Mesenchymal stem cell (in vitro differentiated cells and primary cell): ENCODE results near the gene ZNF207. TPM values are rescaled to one million over a fixed set of nuclear protein-coding genes. Genes with fewer than 3 reads are reported as not detected.

ENCODE experiments used
- DNase-seq: peaks from one replicate; pipeline ENCODE4 v3.0.0-alpha.2; 2013
- H2AFZ ChIP-seq: one replicate; pipeline ENCODE4 v1.6.1; 2013; ENCODE audit warnings: low read depth, mild to moderate bottlenecking, control low read depth, inconsistent platforms, low read length, moderate library complexity
- H2AK5ac ChIP-seq: 2 replicates; pipeline ENCODE4 v1.6.1; 2013; ENCODE audit warnings: low read length, moderate library complexity, mild to moderate bottlenecking, inconsistent platforms; ENCODE audit not compliant: severe bottlenecking
- H2BK120ac ChIP-seq: one replicate; pipeline ENCODE4 v1.6.1; 2013; ENCODE audit warnings: low read depth, mild to moderate bottlenecking, inconsistent platforms, low read length, moderate library complexity
- H2BK12ac ChIP-seq, 2 experiments: one replicate each; pipeline ENCODE4 v1.6.1; 2013; ENCODE audit warnings: inconsistent platforms in 2 of 2, low read length in 2 of 2, mild to moderate bottlenecking in 2 of 2, moderate library complexity in 2 of 2, control low read depth in 1 of 2
- H2BK15ac ChIP-seq: one replicate; pipeline ENCODE4 v1.6.1; 2013; ENCODE audit warnings: mild to moderate bottlenecking, low read depth, inconsistent platforms; ENCODE audit not compliant: poor library complexity, severe bottlenecking
- H2BK5ac ChIP-seq: 2 replicates; pipeline ENCODE4 v1.6.1; 2013; ENCODE audit warnings: low read depth, mild to moderate bottlenecking, low read length, control low read depth, inconsistent platforms; ENCODE audit not compliant: poor library complexity, severe bottlenecking
- H3K14ac ChIP-seq, 2 experiments: one replicate each; pipeline ENCODE4 v1.6.1; 2013; ENCODE audit warnings: inconsistent platforms in 2 of 2, low read length in 2 of 2, control low read depth in 1 of 2, mild to moderate bottlenecking in 1 of 2, moderate library complexity in 1 of 2
- H3K18ac ChIP-seq, 2 experiments: one replicate each; pipeline ENCODE4 v1.6.1; 2013; ENCODE audit warnings: inconsistent platforms in 2 of 2, low read length in 2 of 2, control low read depth in 1 of 2, low read depth in 1 of 2, mild to moderate bottlenecking in 1 of 2
- H3K23ac ChIP-seq, 2 experiments: one replicate each; pipeline ENCODE4 v1.6.1; 2013; ENCODE audit warnings: inconsistent platforms in 2 of 2, low read length in 2 of 2, mild to moderate bottlenecking in 2 of 2, moderate library complexity in 2 of 2, control low read depth in 1 of 2
- H3K27ac ChIP-seq: 2 replicates; pipeline ENCODE4 v1.5.1; 2013; ENCODE audit warnings: mild to moderate bottlenecking, moderate library complexity, low read length, control low read depth, inconsistent platforms; ENCODE audit not compliant: poor library complexity, severe bottlenecking
- H3K27me3 ChIP-seq, 2 experiments: 2 replicates each; pipeline versions ENCODE4 v1.6.1 to v1.7.0; 2013; ENCODE audit warnings: low read length in 2 of 2, mild to moderate bottlenecking in 2 of 2, moderate library complexity in 2 of 2, control low read depth in 1 of 2, inconsistent platforms in 1 of 2; ENCODE audit not compliant: control insufficient read depth in 1 of 2, insufficient read depth in 1 of 2
- H3K36me3 ChIP-seq, 2 experiments: 2 replicates each; pipeline versions ENCODE4 v1.6.1 to v1.7.0; 2013; ENCODE audit warnings: low read length in 2 of 2, control low read depth in 1 of 2, inconsistent platforms in 1 of 2, low read depth in 1 of 2, mild to moderate bottlenecking in 1 of 2; ENCODE audit not compliant: insufficient read depth in 2 of 2, control insufficient read depth in 1 of 2
- H3K4ac ChIP-seq, 2 experiments: one replicate each; pipeline ENCODE4 v1.6.1; 2013; ENCODE audit warnings: inconsistent platforms in 2 of 2, low read length in 2 of 2, mild to moderate bottlenecking in 2 of 2, moderate library complexity in 2 of 2, control low read depth in 1 of 2, low read depth in 1 of 2
- H3K4me1 ChIP-seq: 2 replicates; pipeline ENCODE4 v1.6.1; 2013; ENCODE audit warnings: low read depth, low read length, control low read depth; ENCODE audit not compliant: control insufficient read depth, insufficient read depth
- H3K4me2 ChIP-seq: 2 replicates; pipeline ENCODE4 v1.6.1; 2013; ENCODE audit warnings: low read length, mild to moderate bottlenecking, inconsistent platforms; ENCODE audit not compliant: poor library complexity, severe bottlenecking
- H3K4me3 ChIP-seq, 2 experiments: 2 replicates each; pipeline versions ENCODE4 v1.5.1 to v1.7.0; 2013; ENCODE audit warnings: low read length in 2 of 2, mild to moderate bottlenecking in 2 of 2, control low read depth in 1 of 2, low read depth in 1 of 2; ENCODE audit not compliant: insufficient read depth in 1 of 2
- H3K79me1 ChIP-seq: replicated peaks from 2 replicates; pipeline ENCODE4 v1.6.1; 2013; ENCODE audit warnings: mild to moderate bottlenecking, control low read depth, low read length, inconsistent platforms; ENCODE audit not compliant: poor library complexity, severe bottlenecking
- H3K9ac ChIP-seq: 2 replicates; pipeline ENCODE4 v1.7.0; 2013; ENCODE audit warnings: mild to moderate bottlenecking, low read length, moderate library complexity
- H3K9me3 ChIP-seq: 2 replicates; pipeline ENCODE4 v1.7.0; 2013; ENCODE audit warnings: mild to moderate bottlenecking, low read length; ENCODE audit not compliant: control insufficient read depth
- H4K8ac ChIP-seq: one replicate; pipeline ENCODE4 v1.6.1; 2013; ENCODE audit warnings: inconsistent platforms, mild to moderate bottlenecking, low read length, moderate library complexity
- H4K91ac ChIP-seq: one replicate; pipeline ENCODE4 v1.6.1; 2013; ENCODE audit warnings: mild to moderate bottlenecking, low read length, inconsistent platforms
- WGBS: methylation state at CpG from one replicate; pipeline ENCODE4 v1.1.7; 2013; ENCODE audit warnings: mixed read lengths; 5-methylcytosine and 5-hydroxymethylcytosine counted together
- small RNA-seq: library from polyadenylated mRNA; stranded (forward); fragments of <200 nt; extraction: miRNeasy Mini kit (QIAGEN cat#:217004); gene quantifications from one replicate; pipeline ENCODE3, GENCODE V24; 2013; ENCODE audit warnings: low read depth

The ZNF207 gene

DNA sequence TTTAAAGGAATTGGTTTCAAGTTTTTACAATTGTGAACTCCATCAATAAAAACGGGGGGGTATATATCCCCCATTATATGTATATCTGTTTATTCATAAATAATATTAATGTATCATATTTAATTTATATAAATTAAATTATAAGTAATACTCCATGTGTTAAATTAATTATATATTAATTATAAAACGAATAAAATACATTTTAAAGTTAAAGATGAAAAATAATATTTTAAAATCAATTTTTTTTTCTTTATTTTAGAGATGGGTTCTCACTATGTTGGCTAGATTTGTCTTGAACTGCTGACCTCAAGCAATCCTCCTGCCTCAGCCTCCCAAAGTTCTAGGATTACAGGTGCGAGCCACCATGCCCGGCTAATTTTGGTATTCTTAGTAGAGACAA lies 76.9 kb downstream of the ZNF207 start:
- Histone ChIP-seq H4K8ac (no peak overlapping the region), H2BK12ac (no peak overlapping the region), H2BK120ac (no peak overlapping the region), H3K36me3 (no peaks in the 10 kb centered on the region), H3K4me3 (no peak overlapping the region), H2AK5ac (no peak overlapping the region), H4K91ac (no peak overlapping the region), H3K4ac (no peak overlapping the region), H3K23ac (no peak overlapping the region), H3K79me1 (no peaks in the 10 kb centered on the region), H3K9me3 (peaks cover 5% of the 10 kb centered on the region), H3K4me2 (no peak overlapping the region), H3K9ac (no peak overlapping the region), H3K27me3 (no peaks in the 10 kb centered on the region), H3K27ac (no peak overlapping the region), H3K4me1 (no peaks in the 10 kb centered on the region), H2BK15ac (no peak overlapping the region), H3K18ac (no peak overlapping the region), H3K14ac (no peak overlapping the region), H2AFZ (no peak overlapping the region), H2BK5ac (no peak overlapping the region)
- WGBS, result 100% methylated on average over 2 of the region's 4 CpGs
- DNase-seq, result no peak

DNA sequence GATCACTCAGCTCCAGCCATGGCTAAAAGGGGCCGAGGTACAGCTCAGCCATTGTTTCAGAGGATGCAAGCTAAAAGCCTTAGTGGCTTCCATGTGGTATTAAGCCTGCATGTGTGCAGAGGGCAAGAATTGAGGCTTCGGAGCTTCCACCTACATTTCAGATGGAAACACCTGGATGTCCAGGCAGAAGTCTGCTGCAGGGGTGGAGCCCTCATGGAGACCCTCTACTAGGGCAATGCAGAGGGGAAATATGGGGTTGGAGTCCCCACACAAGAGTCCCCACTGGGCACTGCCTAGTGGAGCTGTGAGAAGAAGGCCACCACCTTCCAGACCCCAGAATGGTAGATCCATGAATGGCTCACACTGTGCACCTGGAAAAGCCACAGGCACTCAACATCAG lies 79.6 kb downstream of the ZNF207 start:
- H3K4me1 ChIP-seq, result no peaks in the 10 kb centered on the region
- no peak overlapping the region for H2BK15ac ChIP-seq
- no peaks in the 10 kb centered on the region for H3K36me3 ChIP-seq
- no peak overlapping the region for H3K9ac ChIP-seq
- no peak overlapping the region for H3K4me3 ChIP-seq
- no peaks in the 10 kb centered on the region for H3K79me1 ChIP-seq
- H3K4me2 ChIP-seq, result no peak overlapping the region
- H2AK5ac ChIP-seq, result no peak overlapping the region
- no peak overlapping the region for H3K14ac ChIP-seq
- H3K18ac ChIP-seq, result no peak overlapping the region
- no peaks in the 10 kb centered on the region for H3K27me3 ChIP-seq
- H3K27ac ChIP-seq, result no peak overlapping the region
- WGBS, result 87% methylated on average over 2 of the region's 2 CpGs
- no peak overlapping the region for H2BK12ac ChIP-seq
- H3K9me3 ChIP-seq, result peaks cover 5% of the 10 kb centered on the region
- no peak for DNase-seq
- H3K4ac ChIP-seq, result no peak overlapping the region
- H3K23ac ChIP-seq, result no peak overlapping the region
- H2BK120ac ChIP-seq, result no peak overlapping the region
- H2AFZ ChIP-seq, result no peak overlapping the region
- no peak overlapping the region for H4K8ac ChIP-seq
- no peak overlapping the region for H4K91ac ChIP-seq
- no peak overlapping the region for H2BK5ac ChIP-seq

Small RNA genes lying within 50 kb of the gene (small RNA-seq; reads per million reads assigned to genes)
- gene AC005899.6, result not detected
